Measurements from ENCODE around the gene VAV1. TPM values are rescaled to one million over a fixed set of nuclear protein-coding genes. Genes with fewer than 3 reads are reported as not detected.

VAV1 gene
- total and polyA plus RNA-seq, 2 of the 8 experiments (the other 6 are each of a cell fraction or from before 2014, with no cell fraction given), result 0.21 to 0.22 TPM

- TF ChIP-seq CHD7 (IDR thresholded peaks at IDR 0.05; ENCODE audit: insufficient replicate concordance, low read length), result no peak
- TF ChIP-seq TBP (IDR thresholded peaks at IDR 0.05; ENCODE audit: low read depth, low read length), result no peak
- no peak for TF ChIP-seq RXRA (IDR thresholded peaks at IDR 0.05; ENCODE audit: insufficient read depth, low read depth, low read length)
- TF ChIP-seq KDM4A (IDR thresholded peaks at IDR 0.05; ENCODE audit: low read depth, low read length, severe bottlenecking), result no peak
- TF ChIP-seq CEBPB (IDR thresholded peaks at IDR 0.05; ENCODE audit: low read depth, low read length), result no peak
- no peak for TF ChIP-seq YY1 (IDR thresholded peaks at IDR 0.05; ENCODE audit: low read depth, low read length)
- no peak for TF ChIP-seq USF2 (IDR thresholded peaks at IDR 0.05; ENCODE audit: low read length)
These were observed 119.4 kb downstream of the VAV1 start (continued) for GRCh38 chr19:6891761-6892385.

Measured in H1 (cell line).